Daoy (cell line): ENCODE measurements around the gene THBS2. TPM values are rescaled to one million over a fixed set of nuclear protein-coding genes. Genes with fewer than 3 reads are reported as not detected.
A peak's percentile ranks its signal among the peaks of the same experiment; 100 is the strongest.

Source experiments
- DNase-seq: peaks from one replicate; pipeline ENCODE4 v3.0.0-alpha.2; 2015; ENCODE audit warnings: low read depth
- total RNA-seq: library from RNA; depleted of rRNA; stranded (reverse); fragments of >200 nt; shearing (Covaris generic); gene quantifications from 2 replicates; pipeline ENCODE4 v1.2.3, GENCODE V29; 2014

Gene THBS2
- total RNA-seq, 1 experiment from 2014 or later: 16.1 TPM

DNA sequence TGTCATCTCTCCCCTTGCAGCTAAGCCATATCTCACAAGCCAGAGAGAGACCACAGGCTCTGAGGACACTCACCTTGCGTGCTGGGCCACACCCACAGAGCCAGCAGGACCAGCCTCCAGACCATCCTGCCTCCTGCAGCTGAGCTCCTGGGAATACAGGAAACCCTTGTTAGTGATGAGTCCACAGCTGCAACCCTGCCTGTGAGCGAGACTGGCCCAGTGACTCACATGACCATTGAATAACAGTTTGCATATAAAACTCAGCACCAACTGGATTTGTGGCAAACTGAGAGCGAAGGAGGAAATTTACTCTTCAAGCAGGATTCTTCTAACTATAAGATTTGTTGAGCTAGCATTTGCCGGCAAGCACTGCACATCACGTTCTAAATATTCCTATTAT lies 3.0 kb downstream of the THBS2 start:
- peak; percentile 90 for DNase-seq

DNA sequence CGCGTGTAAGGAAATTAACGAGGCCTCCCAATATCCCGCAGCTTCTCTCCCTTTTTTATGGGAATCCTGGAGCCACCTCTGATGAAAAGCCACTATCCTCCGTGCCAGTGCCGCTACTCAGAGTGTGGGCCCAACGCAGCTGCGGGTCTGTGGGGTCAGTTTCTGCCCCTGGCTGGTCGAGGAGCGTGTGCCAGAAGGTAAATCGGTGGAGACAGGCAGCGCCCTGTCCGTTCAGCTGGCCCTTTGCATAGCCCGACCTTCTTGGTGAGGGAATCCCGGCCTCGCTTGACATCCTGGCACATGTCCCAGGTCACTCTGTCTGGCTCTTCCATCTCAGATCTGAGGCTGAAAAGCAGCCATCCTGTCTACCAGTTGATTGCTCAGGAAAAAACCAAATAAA lies 4.6 kb downstream of the THBS2 start:
- DNase-seq: no peak

DNA sequence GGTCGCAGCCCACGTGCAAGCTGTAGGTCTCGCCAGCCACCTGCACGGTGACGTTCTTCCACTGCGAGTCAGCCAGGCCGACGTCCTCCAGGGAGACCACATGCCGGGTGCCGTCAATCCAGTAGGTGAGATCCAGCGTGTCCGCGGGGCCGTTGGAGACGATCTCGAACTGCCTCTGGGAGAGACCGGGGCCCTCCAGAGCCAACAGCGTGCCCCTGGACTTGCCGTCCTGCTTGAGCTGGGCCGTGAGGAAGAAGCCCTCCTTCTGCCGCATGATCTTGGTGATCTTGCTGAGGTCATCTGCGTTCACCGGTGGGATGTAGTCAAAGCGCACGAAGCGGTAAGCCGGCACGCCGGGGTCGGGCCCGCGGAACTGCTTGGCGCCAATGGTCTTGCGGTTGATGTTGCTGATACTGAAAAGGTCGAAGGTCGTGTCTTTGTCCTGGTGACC lies 5.1 kb downstream of the THBS2 start:
- DNase-seq: no peak

DNA sequence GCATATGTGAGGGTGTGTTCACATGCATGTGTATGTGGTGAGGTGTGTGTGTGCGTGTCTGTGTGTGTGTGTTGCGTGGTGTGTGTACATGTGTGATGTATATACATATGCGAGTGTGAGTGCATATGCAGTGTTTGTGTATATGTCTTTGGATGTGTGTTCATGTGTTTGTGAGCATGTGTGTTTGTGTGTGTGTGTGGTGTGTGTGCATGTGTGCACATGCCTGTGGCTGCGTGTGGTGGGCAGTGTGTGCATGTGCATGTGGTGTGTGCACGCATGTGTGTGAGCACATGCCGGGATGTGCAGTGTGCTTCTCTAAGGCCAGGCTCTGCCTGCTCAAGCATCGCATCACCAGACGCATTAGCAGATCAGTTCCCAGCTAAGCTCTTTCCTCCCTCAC lies 5.7 kb downstream of the THBS2 start:
- DNase-seq: no peak

DNA sequence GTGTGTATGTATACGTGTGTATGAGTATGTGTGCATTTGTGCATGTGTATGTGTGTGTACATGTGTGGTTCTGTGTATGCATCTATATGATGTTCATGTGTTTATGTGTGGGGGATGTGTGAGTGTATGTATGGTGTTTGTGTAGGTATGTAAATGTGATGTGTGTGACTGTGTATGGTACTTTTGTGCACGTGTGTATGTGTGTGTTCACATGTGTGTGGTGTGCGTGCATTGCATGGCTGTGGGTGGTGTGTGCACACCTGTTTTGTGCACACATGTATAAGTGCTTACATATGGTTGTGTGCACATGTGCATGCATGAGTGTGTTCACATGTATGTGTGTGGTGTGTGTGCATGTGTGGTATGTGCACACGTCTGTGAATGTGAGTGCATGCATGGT lies 6.2 kb downstream of the THBS2 start:
- DNase-seq: no peak

DNA sequence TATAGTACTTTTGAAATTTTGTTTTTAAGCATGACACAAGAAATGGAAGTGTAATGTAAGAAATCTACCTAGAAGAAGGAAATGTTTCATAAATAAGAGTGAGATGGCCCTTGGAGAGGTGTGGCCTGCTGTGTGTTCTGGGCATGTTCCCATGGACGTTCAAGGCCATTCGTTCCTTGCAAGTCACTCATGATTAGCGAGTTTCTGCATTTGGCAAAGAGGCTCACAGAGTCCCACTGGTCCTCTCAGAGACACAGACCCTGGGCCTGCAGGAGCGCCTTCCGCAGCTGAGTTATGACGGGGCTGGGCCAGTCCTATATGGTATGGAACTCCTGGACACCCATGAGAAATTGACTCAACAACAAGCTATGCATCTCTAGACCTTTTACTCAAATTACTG lies 7.2 kb downstream of the THBS2 start:
- no peak for DNase-seq

DNA sequence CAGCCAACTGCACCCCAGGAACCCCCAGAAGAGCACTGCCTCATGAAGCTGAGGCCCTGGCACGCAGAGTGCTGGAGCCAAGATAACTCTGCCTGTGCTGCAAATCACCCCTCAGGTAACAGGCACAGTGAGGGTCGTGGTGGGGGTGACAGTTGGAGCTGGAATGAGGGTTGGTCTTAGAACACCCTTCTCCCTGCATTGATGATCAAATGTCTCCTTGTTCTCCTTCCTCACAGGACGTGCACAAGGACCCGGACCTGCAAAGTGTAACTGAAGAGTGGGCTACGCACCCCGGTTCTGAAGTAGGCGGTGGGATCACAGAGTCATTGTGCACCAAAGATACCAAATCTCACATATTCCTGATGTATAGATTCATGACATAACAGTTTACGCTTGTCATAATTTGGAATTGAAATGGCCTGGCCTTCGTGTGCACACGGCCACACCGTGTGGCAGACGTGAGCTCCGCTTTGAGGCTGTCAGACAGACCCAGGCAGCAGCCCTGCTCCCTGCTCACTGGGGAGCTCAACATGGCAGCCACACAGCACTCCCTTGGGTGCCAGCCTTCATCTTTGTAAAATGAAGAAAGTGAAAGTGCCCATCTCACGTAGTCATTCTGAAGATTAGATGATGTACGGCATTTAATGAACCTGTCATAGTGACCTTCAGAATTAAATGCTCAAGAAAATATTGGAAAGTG lies 8.8 kb downstream of the THBS2 start:
- DNase-seq: no peak

DNA sequence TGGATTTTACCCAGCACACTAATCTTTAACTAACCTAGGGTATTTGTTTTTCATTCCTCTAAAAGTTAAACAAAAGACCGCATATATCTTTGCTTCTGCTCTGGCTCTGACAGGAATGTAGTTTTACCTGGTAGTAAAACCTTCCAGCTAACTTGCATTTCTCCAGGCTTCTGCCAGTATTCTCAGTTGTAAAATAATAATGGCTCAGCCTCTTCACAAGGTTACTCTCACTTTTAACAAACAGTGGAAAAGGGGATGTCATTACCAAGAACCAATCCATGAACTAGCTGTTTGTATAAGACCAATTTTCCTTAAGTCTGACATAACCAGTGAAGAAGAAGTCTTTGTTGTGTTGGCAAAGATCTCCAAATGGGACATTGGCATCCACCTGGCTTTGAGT lies 10.0 kb downstream of the THBS2 start:
- DNase-seq: no peak

DNA sequence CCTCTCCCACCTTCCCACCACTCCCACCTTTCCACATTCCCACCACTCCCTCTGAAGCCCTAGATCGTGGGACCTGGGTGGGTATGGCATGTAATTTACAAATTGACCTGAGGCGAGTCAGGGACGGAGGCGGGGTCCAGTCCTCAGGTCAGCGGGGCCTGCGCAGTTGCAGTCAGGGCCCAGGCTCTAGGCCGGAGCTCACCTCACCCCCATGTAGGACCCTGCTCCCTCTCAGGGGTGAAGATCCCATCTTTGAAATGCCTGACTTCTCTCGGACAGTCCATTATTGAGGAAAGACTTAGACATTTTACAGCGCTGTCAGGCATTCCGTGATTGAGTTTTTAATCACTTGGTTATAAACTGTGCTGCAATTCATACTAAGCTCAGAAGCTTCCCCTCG lies 10.5 kb downstream of the THBS2 start:
- DNase-seq: no peak

DNA sequence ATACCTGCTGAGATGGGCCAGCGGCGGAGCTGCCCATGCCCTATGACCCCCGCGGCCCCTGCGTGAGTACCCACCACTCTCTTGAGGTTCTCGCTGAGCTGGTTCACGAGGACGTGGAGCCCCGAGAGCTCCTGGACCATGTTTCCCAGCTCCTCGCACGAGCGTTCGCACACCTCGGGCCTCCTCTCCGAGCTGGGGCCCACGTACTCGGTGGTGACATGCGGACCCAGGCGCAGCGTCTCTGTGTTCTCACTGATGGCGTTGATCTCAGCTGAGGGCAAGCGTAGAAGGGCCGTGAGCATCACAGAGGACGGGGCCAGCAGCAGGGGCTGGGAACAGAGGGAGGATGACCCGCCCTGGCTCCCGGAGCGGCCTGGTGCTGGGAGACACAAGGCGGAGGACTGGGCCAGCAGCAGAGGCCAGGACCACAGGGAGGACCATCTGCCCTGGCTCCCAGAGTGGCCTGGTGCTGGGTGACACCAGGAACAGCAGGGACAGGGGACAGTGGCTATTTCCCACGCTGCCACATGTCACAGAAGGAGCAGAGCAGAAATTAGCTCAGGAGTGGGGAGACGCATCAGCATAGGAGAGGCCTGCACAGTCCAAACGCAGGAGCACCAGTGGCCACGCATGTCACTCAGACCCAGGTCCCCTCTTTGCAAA lies 11.8 kb downstream of the THBS2 start:
- DNase-seq: no peak

DNA sequence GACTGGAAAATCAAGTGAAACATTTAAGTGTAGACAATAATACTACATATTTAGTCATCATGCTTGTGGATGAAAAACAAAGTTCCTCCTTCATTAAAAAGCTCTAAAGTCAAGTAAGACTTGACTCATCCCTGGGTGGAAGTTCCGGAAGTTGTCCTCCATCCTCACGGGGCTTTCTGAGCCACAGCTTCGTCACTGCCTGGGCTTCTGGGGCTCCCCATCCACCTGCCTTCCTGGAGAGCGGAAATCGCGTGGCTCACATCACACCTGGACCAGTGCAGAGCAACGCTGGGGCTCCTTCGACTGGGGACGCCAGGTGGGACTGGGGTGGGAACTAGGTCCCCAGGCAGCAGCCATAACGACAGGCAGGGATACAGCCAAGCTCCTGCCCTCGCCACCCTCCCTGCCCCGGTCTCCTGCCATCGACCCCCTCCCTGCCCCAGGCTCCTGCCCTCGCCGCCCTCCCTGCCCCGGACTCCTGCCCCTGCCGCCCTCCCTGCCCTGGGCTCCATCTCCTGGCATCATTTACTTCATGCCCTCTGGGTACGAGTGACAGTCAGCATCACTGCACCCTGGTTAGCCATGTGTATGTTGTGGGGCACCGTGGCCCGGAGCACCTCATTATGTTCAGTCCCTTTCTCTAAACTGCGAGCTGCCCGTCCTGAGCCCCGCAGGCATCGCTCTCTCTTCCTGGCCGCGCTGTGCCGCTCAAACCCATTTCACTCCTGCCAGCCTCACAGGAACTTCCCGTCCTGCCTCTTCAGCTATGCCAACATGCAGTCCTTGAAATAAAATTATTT lies 12.9 kb downstream of the THBS2 start:
- peak; percentile 78 for DNase-seq

DNA sequence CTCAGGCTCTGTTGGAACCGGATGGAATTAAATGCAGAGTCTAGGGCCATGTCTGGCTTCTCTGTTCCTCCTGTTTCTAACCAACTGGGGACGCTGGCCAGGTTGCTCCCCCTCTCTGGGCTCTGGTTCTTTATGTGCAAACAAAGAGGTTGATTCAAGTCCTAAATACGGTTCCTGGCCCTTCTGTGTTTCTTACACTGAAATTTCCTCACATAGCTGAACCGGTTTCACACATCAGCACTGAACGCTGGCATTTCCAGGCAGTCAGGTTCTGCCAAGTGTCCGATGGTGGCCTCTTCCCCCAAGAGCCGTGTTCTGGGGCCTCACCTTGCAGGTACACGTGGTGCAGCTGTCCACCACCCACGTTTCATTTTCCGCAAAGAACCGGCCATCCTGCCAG lies 13.5 kb downstream of the THBS2 start:
- DNase-seq: no peak

DNA sequence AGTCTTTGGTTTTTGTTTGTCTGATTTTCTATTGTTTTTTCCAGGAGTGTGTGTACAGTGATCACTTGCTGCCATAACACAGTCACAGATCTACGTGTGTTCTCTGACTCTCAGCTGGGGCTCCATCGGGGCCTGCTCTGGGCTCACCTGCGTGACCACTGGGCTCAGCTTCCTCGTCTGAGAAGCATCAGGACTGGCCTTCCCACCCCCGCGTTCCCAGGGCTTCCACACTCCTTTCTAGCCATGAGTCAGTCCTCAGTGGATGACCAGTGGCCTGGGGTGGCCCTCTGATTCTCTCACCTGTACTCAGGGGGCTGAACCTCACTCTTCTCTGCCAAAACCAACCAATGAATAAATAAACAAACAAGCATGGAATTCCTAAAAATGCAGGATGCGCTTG lies 14.5 kb downstream of the THBS2 start:
- DNase-seq: no peak

DNA sequence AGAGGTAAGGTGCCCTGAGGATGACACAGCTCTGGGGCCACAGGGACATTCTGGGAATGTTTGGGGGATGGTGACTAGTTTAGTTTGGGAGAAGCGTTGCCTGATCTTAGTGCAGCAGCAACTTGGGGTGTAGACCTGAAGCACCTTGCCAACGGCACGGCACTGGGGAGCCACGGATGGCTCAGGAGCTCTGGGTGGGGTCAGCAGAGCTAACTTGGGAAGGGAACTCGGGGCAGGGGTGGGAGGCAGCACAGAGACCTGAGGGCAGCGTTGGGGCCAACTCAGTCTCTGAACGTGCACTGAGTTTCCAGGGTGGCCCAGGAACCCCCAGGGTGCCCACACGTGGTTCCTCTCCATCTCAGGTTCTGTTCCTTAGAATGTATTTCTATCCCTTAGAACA lies 14.9 kb downstream of the THBS2 start:
- no peak for DNase-seq

DNA sequence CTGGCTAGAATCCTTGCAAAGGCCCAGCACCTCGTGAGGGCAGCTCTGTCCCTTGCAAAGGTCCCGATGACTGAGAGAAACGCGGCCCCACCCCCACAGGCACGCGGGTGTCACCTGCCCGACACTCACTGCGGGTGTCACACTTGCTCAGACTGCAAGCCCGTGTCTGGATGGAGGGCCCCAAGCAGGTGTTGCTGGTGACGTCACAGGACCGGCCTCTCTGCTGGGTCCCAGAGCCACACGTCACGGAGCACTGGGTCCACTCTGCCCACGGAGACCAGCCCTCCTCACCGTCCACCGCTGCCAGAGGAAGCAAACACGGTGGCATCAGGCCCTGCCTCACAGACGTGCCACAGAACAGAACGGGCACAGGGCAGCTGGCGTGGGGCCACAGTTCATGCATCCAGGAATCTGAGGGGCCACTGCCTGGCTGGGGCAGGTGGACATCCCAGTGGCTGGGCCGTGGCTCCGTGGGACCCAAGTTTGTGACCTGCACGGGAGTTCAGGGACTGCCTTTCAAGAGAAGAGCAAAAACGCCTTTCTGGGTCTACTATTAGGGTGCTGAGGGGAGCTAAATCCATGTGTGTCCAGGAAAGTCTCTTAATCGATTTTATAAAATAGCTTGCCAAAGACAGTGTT lies 16.0 kb downstream of the THBS2 start:
- no peak for DNase-seq

DNA sequence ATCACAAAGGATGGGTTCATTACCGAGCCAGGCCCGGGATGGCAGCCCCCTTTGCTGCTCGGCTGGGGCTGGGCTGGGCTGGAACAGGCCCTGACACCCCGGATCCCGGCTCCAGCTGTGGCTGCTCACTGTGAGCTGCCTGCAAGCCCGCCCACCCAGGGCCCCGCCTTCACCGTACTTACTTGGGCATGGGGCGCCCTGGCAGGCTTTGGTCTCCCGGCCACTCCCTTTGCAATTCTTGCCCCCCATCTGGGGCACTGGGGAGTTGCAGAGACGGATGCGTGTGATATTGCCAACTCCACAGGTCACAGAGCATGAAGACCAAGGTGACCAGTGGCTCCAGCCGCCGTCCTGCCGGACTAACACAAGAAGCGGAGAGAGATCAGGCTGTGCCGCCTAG lies 16.7 kb downstream of the THBS2 start:
- DNase-seq: no peak

DNA sequence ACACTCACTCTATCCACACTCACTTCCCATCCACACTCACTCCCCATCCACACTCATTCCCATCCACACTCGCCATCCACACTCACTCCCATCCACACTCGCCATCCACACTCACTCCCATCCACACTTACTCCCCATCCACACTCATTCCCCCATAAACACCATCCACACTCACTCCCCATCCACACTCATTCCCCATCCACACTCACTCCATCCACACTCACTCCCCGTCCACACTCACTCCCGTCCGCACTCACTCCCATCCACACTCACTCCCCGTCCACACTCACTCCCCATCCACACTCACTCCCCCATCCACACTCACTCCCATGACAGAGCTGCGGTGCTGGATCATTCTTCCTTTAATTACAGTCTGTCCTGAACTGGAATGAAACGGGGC lies 17.1 kb downstream of the THBS2 start:
- DNase-seq: no peak

DNA sequence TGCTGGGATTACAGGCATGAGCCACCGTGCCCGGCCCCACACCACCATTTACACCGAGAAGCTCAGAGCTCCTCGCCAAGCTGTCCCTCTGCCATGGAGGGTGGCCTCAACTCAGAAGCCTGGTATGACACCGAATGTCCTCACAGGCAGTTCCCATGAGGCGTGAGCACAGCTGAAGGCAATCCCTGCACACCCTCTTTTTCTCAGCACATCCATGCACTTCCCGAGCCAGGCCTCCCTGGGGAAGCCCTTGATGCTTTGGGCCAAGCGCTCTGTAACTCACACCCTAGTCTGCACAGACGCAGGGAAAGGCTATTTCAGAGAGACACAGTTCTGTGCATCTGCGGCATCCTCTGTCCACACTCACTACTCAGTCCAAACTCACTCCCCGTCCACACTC lies 18.4 kb downstream of the THBS2 start:
- DNase-seq: no peak

DNA sequence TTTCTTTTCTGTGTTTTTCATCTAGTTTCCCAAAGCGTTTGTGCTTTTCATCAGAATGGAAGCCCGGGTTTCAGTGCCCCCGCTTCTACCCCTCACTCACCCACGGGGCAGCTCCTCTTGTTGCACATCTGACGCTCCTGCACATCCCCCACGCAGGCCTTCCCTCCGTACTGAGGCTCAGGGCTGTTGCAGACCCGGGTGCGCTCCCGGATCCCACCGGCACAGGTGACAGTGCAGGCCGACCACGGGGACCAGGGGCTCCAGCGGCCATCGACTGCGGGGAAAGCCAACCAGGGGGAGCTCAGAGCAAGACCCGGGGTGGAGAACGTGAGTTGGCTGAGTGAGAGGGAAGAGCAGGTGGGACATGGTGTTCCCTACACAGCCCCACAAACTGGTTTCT lies 19.0 kb downstream of the THBS2 start:
- DNase-seq: no peak

DNA sequence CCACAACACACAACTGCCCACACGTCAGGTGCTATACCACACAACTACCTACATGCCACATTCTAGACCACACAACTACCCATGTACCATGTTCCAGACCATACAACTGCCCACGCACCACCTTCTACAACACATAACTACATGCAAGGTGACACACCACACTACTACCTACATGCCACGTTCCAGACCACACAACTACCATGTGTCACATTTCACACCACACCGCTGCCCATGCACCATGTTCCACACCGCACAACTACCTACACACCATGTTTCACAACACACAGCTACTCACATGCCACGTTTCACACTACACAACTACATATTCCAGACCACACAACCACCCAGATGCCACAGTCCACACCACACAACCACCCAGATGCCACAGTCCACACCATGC lies 19.8 kb downstream of the THBS2 start:
- DNase-seq: no peak

DNA sequence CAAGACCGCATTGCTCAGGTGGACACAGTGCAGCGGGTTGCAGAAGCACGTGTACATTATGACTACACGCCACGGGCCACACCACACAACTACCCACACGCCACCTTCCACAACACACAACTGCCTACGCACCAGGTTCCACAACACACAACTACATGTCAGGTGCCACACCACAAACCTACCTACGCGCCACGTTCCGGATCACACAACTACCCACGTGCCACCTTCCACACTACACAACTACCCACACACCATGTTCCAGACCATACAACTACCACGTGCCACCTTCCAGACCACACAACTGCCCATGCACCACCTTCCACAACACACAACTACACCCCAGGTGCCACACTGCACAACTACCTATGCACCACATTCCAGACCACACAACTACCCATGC lies 20.5 kb downstream of the THBS2 start:
- DNase-seq: no peak

DNA sequence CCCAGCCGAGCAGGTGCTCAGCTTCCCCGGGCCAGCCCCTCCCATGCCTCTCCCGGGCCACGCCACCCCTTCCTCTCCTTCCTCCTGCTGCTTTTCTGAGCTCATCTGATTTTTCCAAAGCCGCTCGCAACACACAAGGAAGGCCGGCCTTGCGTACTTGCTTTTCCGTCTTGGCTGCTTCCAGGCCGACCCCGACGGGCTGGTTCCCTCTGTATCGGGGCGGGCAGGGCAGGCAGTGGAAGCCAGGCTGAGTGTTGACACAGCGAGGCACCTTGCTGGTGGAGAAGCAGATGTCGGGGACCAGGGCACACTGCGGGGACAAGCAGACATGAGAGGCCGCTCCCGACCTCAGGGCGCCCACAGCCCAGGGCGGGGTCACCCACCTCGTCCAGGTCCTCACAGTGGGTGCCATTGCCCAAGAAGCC lies 21.1 kb downstream of the THBS2 start:
- DNase-seq: no peak
